NT2/D1 (cell line): ENCODE data around the gene INTS6L.

Experiments used
- SUZ12 ChIP-seq: IDR thresholded peaks from 2 replicates; pipeline ENCODE4 v1.6.1; 2011; ENCODE audit not compliant: insufficient read length, insufficient read depth; ENCODE audit errors: extremely low read depth
- YY1 ChIP-seq: IDR thresholded peaks from 2 replicates; pipeline ENCODE4 v1.6.1; 2011; ENCODE audit not compliant: insufficient read length, insufficient read depth
- ZNF274 ChIP-seq: IDR thresholded peaks from 2 replicates; pipeline ENCODE4 v1.6.1; 2011; ENCODE audit warnings: mild to moderate bottlenecking, low read depth, low read length

DNA sequence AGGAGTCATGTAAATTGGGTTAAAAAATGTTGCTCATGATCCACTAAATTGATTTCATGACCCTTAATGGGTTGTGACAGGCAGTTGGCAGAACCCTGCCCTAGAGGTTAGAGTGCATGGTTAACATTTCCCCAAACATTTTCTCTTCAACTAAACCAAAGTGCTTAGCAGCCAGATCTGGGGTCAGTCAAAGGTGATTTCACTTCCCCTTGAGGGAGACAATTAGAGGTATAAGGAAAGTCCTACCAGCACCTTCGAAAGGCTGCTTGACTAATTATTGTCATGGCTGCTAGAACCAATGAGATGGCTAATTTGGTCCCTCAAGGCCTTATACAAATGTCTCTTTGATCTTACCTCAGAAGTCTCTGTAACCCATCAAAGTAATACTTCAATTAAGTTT lies 30.9 kb upstream of the INTS6L start:
- no peak for TF ChIP-seq SUZ12
- TF ChIP-seq YY1 = no peak
- TF ChIP-seq ZNF274 = no peak
